ENCODE measurements around the gene DCC.
"Not testable (repeated sequence)": the region's sequence is repeated elsewhere in the genome, so short reads cannot be mapped to it uniquely, and the experiment has no call there.

DCC gene

GRCh38 chr18:52353589-52353988 is 13.6 kb downstream of the DCC start:
- DNase-seq, result no peak

- DNase-seq, result no peak
Observed at GRCh38 chr18:52363861-52364260, 23.9 kb downstream of the DCC start.

GRCh38 chr18:52366851-52367250 is 26.9 kb downstream of the DCC start:
- not testable (repeated sequence) for DNase-seq

GRCh38 chr18:52367953-52368742 is 28.2 kb downstream of the DCC start:
- DNase-seq, result no peak

GRCh38 chr18:52370841-52371240 is 30.8 kb downstream of the DCC start:
- DNase-seq, result no peak

- no peak for DNase-seq
Observed at GRCh38 chr18:52376104-52376503, 36.1 kb downstream of the DCC start.

- DNase-seq, result no peak
Observed at GRCh38 chr18:52377094-52377493, 37.1 kb downstream of the DCC start.

- DNase-seq, result no peak
Observed at GRCh38 chr18:52386306-52386705, 46.3 kb downstream of the DCC start.

- no peak for DNase-seq
Observed at GRCh38 chr18:52387175-52387574, 47.2 kb downstream of the DCC start.

- no peak for DNase-seq
Observed at GRCh38 chr18:52391810-52392559, 52.0 kb downstream of the DCC start.

GRCh38 chr18:52394602-52395001 is 54.6 kb downstream of the DCC start:
- no peak for DNase-seq

GRCh38 chr18:52395146-52395852 is 55.3 kb downstream of the DCC start:
- DNase-seq, result no peak

- DNase-seq, result no peak
Observed at GRCh38 chr18:52401236-52401635, 61.2 kb downstream of the DCC start.

- DNase-seq, result no peak
Observed at GRCh38 chr18:52402814-52403213, 62.8 kb downstream of the DCC start.

- no peak for DNase-seq
Observed at GRCh38 chr18:52403291-52404021, 63.5 kb downstream of the DCC start.

GRCh38 chr18:52408800-52409302 is 68.9 kb downstream of the DCC start:
- no peak for DNase-seq

GRCh38 chr18:52409727-52410126 is 69.7 kb downstream of the DCC start:
- no peak for DNase-seq

- no peak for DNase-seq
Observed at GRCh38 chr18:52415131-52415530, 75.1 kb downstream of the DCC start.

- no peak for DNase-seq
Observed at GRCh38 chr18:52422985-52423601, 83.1 kb downstream of the DCC start.

GRCh38 chr18:52426041-52426440 is 86.0 kb downstream of the DCC start:
- no peak for DNase-seq

- no peak for DNase-seq
Observed at GRCh38 chr18:52426462-52426861, 86.5 kb downstream of the DCC start.

GRCh38 chr18:52427521-52428175 is 87.7 kb downstream of the DCC start:
- DNase-seq, result no peak

All from right forelimb (tissue), 1 donor.